ENCODE data around the gene EMC8.

DNA sequence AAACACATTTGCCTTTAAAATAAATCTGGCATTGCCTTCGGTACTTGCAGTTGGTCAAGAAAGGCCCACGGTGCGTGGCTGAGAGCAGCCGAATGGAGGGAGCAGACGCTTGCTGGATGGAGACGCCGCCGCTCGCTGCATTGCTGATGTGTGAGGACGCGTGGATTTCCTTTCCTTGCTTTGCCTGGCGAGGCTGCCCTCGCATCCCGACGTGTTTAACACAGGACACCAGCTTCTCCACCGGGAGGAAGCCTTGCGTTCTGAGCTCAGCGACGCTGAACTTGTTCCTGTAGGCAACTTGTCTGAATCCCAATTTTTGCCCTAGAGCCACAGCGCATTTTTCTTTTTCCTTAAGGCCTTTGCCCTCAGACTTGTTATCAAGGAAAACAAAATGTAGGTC is 45.9 kb upstream of the EMC8 start:
- no peak for TF ChIP-seq EZH2 (IDR thresholded peaks at IDR 0.05; ENCODE audit: borderline replicate concordance, low read depth, low read length, poor library complexity, severe bottlenecking)
- no peak for TF ChIP-seq CTCF (conservative IDR thresholded peaks at IDR 0.05; ENCODE audit: low read depth, low read length)
